Uterus (tissue), 2 donors: ENCODE data around the gene PC.

Experiments
- CTCF ChIP-seq, 4 experiments: fragments of 200-600 bp in 2 of 4; fragments of 450-650 bp in 2 of 4; sonication (generic) in 2 of 4; IDR thresholded peaks; one replicate each; pipeline ENCODE4 v1.5.1; 2016 to 2019; ENCODE audit warnings: antibody characterized with exemption in 4 of 4, mild to moderate bottlenecking in 2 of 4, moderate library complexity in 1 of 4
- POLR2A ChIP-seq, 2 donors: fragments of 450-650 bp; IDR thresholded peaks; one replicate each; pipeline ENCODE4 v1.6.1; 2016; ENCODE audit warnings: antibody characterized with exemption in 2 of 2, mild to moderate bottlenecking in 1 of 2, moderate library complexity in 1 of 2

GRCh38 chr11:66850588-66851238 is 107.5 kb downstream of the PC start:
- TF ChIP-seq CTCF (IDR thresholded peaks at IDR 0.05) (no peak), POLR2A (IDR thresholded peaks at IDR 0.05) (no peak)
